Measurements from ENCODE around the gene ADAM11. TPM values are rescaled to one million over a fixed set of nuclear protein-coding genes. Genes with fewer than 3 reads are reported as not detected.
A peak's percentile ranks its signal among the peaks of the same experiment; 100 is the strongest.
"Not testable (repeated sequence)": the region's sequence is repeated elsewhere in the genome, so short reads cannot be mapped to it uniquely, and the experiment has no call there.

ADAM11 gene
- under 0.01 TPM in 2 replicates for total RNA-seq

GRCh38 chr17:44758414-44759085 is at the start of gene ADAM11:
TSS of gene ADAM11 (plus strand) at chr17:44758988. CDS start at chr17:44759200, 212 bp downstream.
- no peak for DNase-seq (ENCODE audit: low read depth in 2 of 2)

GRCh38 chr17:44719444-44719843 is 39.3 kb upstream of the ADAM11 start:
- no peak for DNase-seq (ENCODE audit: low read depth in 2 of 2)

GRCh38 chr17:44722254-44722653 is 36.5 kb upstream of the ADAM11 start:
- no peak for DNase-seq (ENCODE audit: low read depth in 2 of 2)

GRCh38 chr17:44726121-44726520 is 32.7 kb upstream of the ADAM11 start:
- DNase-seq (ENCODE audit: low read depth in 2 of 2), result not testable (repeated sequence)

GRCh38 chr17:44733753-44734152 is 25.0 kb upstream of the ADAM11 start:
- peak; percentile 15 for DNase-seq (ENCODE audit: low read depth in 2 of 2)

GRCh38 chr17:44734272-44734671 is 24.5 kb upstream of the ADAM11 start:
- no peak for DNase-seq (ENCODE audit: low read depth in 2 of 2)

- DNase-seq (ENCODE audit: low read depth in 2 of 2), result no peak
Observed at GRCh38 chr17:44736551-44737240, 22.1 kb upstream of the ADAM11 start.

- DNase-seq (ENCODE audit: low read depth in 2 of 2), result peak in 1 of 2 donors; percentile 15
Observed at GRCh38 chr17:44738214-44738906, 20.4 kb upstream of the ADAM11 start.

GRCh38 chr17:44741316-44741715 is 17.5 kb upstream of the ADAM11 start:
- DNase-seq (ENCODE audit: low read depth in 2 of 2), result no peak

- DNase-seq (ENCODE audit: low read depth in 2 of 2), result no peak
Observed at GRCh38 chr17:44745301-44745700, 13.5 kb upstream of the ADAM11 start.

- not testable (repeated sequence) for DNase-seq (ENCODE audit: low read depth in 2 of 2)
Observed at GRCh38 chr17:44745738-44746137, 13.1 kb upstream of the ADAM11 start.

- no peak for DNase-seq (ENCODE audit: low read depth in 2 of 2)
Observed at GRCh38 chr17:44747566-44747965, 11.2 kb upstream of the ADAM11 start.

GRCh38 chr17:44749076-44749979 is 9.5 kb upstream of the ADAM11 start:
- DNase-seq (ENCODE audit: low read depth in 2 of 2), result no peak

- DNase-seq (ENCODE audit: low read depth in 2 of 2), result no peak
Observed at GRCh38 chr17:44749980-44750318, 8.8 kb upstream of the ADAM11 start.

- no peak for DNase-seq (ENCODE audit: low read depth in 2 of 2)
Observed at GRCh38 chr17:44751331-44751730, 7.5 kb upstream of the ADAM11 start.

GRCh38 chr17:44751806-44752205 is 7.0 kb upstream of the ADAM11 start:
- DNase-seq (ENCODE audit: low read depth in 2 of 2), result no peak

- no peak for DNase-seq (ENCODE audit: low read depth in 2 of 2)
Observed at GRCh38 chr17:44752953-44753861, 5.6 kb upstream of the ADAM11 start.

GRCh38 chr17:44754276-44754675 is 4.5 kb upstream of the ADAM11 start:
- no peak for DNase-seq (ENCODE audit: low read depth in 2 of 2)

GRCh38 chr17:44755180-44755579 is 3.6 kb upstream of the ADAM11 start:
- DNase-seq (ENCODE audit: low read depth in 2 of 2), result not testable (repeated sequence)

Data from lung microvascular endothelial cell (primary cell).